GM20000 (cell line): ENCODE data around the gene OR2M4.

Source experiments
- DNase-seq: peaks from one replicate; pipeline ENCODE4 v3.0.0; 2012; ENCODE audit warnings: low spot score
- CTCF ChIP-seq: IDR thresholded peaks from 2 replicates; pipeline ENCODE4 v1.5.1; 2012; ENCODE audit warnings: mild to moderate bottlenecking, control low read depth; ENCODE audit errors: extremely low read depth, missing control alignments

Gene OR2M4

GRCh38 chr1:248231117-248231516, at the start of gene OR2M4:
OR2M4 (plus strand) TSS chr1:248231417; CDS start chr1:248238929, 7,512 bp downstream.
- TF ChIP-seq CTCF: no peak
- DNase-seq: no peak

- no peak for DNase-seq
- TF ChIP-seq CTCF: no peak
Observed at GRCh38 chr1:248183996-248184395, 47.2 kb upstream of the OR2M4 start.

- no peak for TF ChIP-seq CTCF
- DNase-seq: no peak
Observed at GRCh38 chr1:248187363-248187762, 43.9 kb upstream of the OR2M4 start.

GRCh38 chr1:248189026-248189425, 42.2 kb upstream of the OR2M4 start:
- TF ChIP-seq CTCF: no peak
- DNase-seq: no peak

GRCh38 chr1:248194117-248194516, 37.1 kb upstream of the OR2M4 start:
- no peak for DNase-seq
- TF ChIP-seq CTCF: no peak

GRCh38 chr1:248196965-248197364, 34.3 kb upstream of the OR2M4 start, which contains the start of gene OR2M3:
OR2M3 (plus strand) TSS chr1:248197265; CDS start chr1:248203068, 5,803 bp downstream.
- DNase-seq: no peak
- no peak for TF ChIP-seq CTCF

GRCh38 chr1:248215880-248216279, 15.3 kb upstream of the OR2M4 start:
- TF ChIP-seq CTCF: no peak

More at GRCh38 chr1:248215880-248216279, 15.3 kb upstream of the OR2M4 start:
- DNase-seq: no peak
